ENCODE results near the gene MAG. TPM values are rescaled to one million over a fixed set of nuclear protein-coding genes. Genes with fewer than 3 reads are reported as not detected.

The MAG gene
- total RNA-seq, 1 donor from 2014 or later: not detected

DNA sequence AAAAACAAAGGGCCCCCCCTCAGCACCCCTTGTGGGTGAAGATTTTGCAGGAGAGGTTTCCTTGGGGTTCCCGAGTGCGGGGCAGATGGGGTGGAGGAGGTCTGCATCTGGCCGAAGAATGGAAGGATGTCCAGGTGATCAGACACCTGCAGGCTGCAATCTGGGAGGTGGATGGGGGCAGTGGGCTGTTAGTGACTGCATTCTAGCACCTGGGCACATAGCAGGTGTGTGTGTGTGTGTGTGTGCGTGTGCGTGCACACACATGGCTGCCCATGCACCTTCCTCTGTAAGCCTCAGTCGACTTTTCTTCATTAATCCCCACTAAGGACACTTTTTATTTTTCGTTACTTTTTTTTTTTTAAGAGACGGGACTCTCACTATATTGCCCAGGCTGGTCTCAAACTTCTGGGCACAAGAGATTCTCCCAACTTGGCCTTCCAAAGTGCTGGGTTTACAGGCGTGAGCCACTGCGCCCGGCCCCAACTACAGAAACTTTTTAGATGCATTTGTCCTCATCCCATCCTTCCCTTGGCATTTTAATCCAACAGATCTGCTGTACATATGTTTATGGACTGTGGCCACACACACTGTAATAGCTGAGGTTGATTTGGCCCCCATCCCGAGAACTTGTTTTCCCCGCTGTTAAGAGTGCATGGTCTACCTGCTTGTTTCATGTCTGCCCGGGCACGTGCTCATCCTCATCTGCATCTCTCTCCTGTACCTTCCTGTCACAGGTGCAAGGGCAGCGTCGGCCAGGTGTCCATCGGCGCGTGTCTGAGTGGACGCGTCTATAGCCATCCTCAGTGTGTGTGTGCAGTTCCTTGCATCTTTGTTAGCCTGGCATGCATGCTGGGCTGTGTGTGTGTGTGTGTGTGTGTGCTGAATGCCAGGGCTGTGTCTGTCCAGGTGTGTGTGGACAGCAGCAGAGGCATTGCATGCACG lies 731 bp downstream of the MAG start:
- DNase-seq (no peak), ATAC-seq (no peak)
- H3K27ac ChIP-seq: no peak overlapping the region
- H3K9me3 ChIP-seq: no peaks in the 10 kb centered on the region
- H3K36me3 ChIP-seq: no peaks in the 10 kb centered on the region
- intact Hi-C loops (cut with DNase I): no loop called here
- H3K4me3 ChIP-seq: no peak overlapping the region
- TF ChIP-seq, protein P1, sequence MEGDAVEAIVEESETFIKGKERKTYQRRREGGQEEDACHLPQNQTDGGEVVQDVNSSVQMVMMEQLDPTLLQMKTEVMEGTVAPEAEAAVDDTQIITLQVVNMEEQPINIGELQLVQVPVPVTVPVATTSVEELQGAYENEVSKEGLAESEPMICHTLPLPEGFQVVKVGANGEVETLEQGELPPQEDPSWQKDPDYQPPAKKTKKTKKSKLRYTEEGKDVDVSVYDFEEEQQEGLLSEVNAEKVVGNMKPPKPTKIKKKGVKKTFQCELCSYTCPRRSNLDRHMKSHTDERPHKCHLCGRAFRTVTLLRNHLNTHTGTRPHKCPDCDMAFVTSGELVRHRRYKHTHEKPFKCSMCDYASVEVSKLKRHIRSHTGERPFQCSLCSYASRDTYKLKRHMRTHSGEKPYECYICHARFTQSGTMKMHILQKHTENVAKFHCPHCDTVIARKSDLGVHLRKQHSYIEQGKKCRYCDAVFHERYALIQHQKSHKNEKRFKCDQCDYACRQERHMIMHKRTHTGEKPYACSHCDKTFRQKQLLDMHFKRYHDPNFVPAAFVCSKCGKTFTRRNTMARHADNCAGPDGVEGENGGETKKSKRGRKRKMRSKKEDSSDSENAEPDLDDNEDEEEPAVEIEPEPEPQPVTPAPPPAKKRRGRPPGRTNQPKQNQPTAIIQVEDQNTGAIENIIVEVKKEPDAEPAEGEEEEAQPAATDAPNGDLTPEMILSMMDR (IDR thresholded peaks at IDR 0.05): no peak
- H3K27me3 ChIP-seq (ENCODE audit: low read depth): peaks cover 10% of the 10 kb centered on the region
- H3K4me1 ChIP-seq: no peaks in the 10 kb centered on the region

DNA sequence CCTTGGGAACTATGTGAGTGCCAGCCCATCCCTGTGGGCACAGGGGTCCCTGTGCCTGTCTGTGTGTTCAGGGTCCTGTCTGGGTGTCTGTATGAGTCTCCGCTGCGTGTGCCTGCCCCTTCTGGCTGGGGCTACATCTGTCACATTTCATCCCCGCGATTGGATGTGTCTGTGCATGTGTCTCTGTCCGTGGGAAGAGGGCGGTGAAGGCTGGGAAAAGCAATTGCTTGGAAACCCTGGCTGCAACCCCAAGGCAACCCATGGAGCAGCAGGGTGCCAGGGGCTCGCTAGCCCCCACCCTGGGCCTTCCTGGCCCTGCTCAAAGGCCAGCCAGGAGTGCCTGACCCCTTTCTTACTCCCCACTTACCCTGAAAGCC lies 1.4 kb downstream of the MAG start:
- H3K4me3 ChIP-seq: no peak overlapping the region
- TF ChIP-seq, protein P1 (IDR thresholded peaks at IDR 0.05): no peak
- ATAC-seq: no peak
- intact Hi-C loops (cut with DNase I): no loop called here
- H3K4me1 ChIP-seq: no peaks in the 10 kb centered on the region
- no peaks in the 10 kb centered on the region for H3K9me3 ChIP-seq
- H3K27me3 ChIP-seq (ENCODE audit: low read depth): peaks cover 10% of the 10 kb centered on the region
- DNase-seq: no peak
- no peak overlapping the region for H3K27ac ChIP-seq
- no peaks in the 10 kb centered on the region for H3K36me3 ChIP-seq

DNA sequence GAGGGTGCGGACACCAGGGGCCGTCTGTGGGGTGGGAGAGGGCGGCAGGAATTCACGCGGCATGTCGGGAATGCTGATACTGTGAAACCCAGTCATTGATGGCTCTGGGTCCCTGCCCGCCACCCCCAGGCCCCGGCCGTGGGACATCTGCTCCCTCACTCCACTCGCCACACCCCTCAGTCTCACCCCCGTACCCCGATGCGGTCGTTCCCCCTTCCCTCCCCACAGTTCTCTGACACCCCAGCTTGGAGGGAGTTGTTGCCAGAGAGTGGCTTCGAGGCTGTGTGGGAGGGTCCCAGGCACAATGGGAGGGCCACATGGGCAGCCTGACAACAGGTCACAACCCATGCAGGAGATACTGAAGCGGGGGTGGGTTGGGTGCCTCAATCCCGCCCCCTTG lies 1.8 kb downstream of the MAG start:
- Histone ChIP-seq H3K4me3 (no peak overlapping the region), H3K36me3 (no peaks in the 10 kb centered on the region), H3K4me1 (no peaks in the 10 kb centered on the region), H3K27me3 (ENCODE audit: low read depth) (peaks cover 10% of the 10 kb centered on the region), H3K27ac (no peak overlapping the region), H3K9me3 (no peaks in the 10 kb centered on the region)
- no peak for DNase-seq
- intact Hi-C loops (cut with DNase I): no loop called here
- no peak for ATAC-seq
- TF ChIP-seq, protein P1 (IDR thresholded peaks at IDR 0.05): no peak

DNA sequence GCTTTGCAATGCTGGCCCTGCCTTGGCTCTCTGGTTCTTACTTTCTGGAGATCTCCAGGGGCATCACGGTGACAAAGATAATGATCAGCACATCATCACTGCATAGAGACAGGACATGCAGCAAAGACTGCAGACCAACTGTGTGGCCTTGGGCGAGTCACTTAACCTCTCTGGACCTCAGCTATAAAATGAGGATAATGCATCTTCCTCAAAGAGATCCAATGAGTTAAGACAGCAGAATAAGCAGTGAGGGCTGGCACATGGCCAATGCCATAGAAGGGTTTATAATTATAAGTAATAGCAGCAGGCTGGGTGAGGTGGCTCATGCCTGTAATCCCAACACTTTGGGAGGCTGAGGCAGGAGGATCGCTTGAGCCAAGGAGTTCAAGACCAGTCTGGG lies 2.4 kb downstream of the MAG start:
- peaks cover 10% of the 10 kb centered on the region for H3K27me3 ChIP-seq (ENCODE audit: low read depth)
- no peak for DNase-seq
- TF ChIP-seq, protein P1 (IDR thresholded peaks at IDR 0.05): no peak
- ATAC-seq: no peak
- no peaks in the 10 kb centered on the region for H3K4me1 ChIP-seq
- H3K4me3 ChIP-seq: no peak overlapping the region
- H3K9me3 ChIP-seq: no peaks in the 10 kb centered on the region
- intact Hi-C loops (cut with DNase I): no loop called here
- H3K36me3 ChIP-seq: no peaks in the 10 kb centered on the region
- no peak overlapping the region for H3K27ac ChIP-seq

DNA sequence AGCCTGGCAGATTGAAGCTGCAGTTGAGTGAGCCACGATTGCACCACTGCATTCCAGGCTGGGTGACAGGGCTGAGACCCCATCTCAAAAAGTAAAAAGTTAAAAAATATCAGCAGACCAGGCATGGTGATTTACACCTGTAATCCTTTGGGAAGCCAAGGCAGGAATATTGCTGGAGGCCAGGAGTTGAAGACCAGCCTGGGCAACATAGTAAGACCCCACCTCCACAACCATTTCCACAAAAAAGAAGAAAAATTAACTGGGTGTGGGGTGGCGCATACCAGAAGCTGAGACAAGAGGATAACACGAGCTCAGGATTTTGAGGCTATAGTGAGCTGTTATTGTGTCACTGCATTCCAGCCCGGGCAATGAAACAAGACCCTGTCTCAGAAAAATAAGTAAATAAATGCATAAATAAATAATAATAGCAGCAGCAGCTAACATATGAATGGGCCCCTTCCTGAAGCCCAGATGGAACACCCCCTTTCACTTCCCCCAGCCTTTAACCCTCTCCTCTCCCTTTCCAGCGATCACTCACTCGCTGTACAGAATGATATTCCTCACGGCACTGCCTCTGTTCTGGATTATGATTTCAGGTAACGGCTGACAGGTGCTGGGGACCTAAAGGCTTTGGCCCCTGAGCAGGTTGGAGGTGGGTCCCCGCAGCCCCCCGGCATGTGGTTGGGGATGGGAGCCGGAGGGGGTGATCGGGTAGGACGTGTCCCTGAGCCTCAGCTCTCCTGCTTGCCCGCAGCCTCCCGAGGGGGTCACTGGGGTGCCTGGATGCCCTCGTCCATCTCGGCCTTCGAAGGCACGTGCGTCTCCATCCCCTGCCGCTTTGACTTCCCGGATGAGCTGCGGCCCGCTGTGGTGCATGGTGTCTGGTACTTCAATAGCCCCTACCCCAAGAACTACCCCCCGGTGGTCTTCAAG lies 3.2 kb downstream of the MAG start:
- Histone ChIP-seq H3K9me3 (no peaks in the 10 kb centered on the region), H3K4me1 (no peaks in the 10 kb centered on the region), H3K27me3 (ENCODE audit: low read depth) (peaks cover 11% of the 10 kb centered on the region), H3K4me3 (no peak overlapping the region), H3K27ac (no peak overlapping the region), H3K36me3 (no peaks in the 10 kb centered on the region)
- no peak for ATAC-seq
- no peak for DNase-seq
- intact Hi-C loops (cut with DNase I): no loop called here
- TF ChIP-seq, protein P1 (IDR thresholded peaks at IDR 0.05): no peak
